Activated naive CD4-positive, alpha-beta T cell treated with anti-CD3 and anti-CD28 coated beads for 36 hours (primary cell): ENCODE measurements around the gene HARS2. TPM values are rescaled to one million over a fixed set of nuclear protein-coding genes. Genes with fewer than 3 reads are reported as not detected.
"Not testable (repeated sequence)": the region's sequence is repeated elsewhere in the genome, so short reads cannot be mapped to it uniquely, and the experiment has no call there.

ENCODE experiments used
- CTCF ChIA-PET: fragments of 350-600 bp; sonication (Branson Sonifier 250); formaldehyde crosslinking; loops from one replicate; lab custom pipeline; 2021; ENCODE audit warnings: antibody characterized with exemption; lab: Charles Lee
- DNase-seq: peaks from one replicate; pipeline ENCODE4 v3.0.0-alpha.2; 2020
- H3K27ac Mint-ChIP-seq: one replicate; pipeline ENCODE4 v1.8.0; 2021; ENCODE audit warnings: mild to moderate bottlenecking, mixed read lengths
- H3K27me3 Mint-ChIP-seq: one replicate; pipeline ENCODE4 v1.8.0; 2021; ENCODE audit warnings: low read depth, mixed read lengths
- H3K36me3 Mint-ChIP-seq: one replicate; pipeline ENCODE4 v1.8.0; 2021; ENCODE audit warnings: low read depth, mixed read lengths
- H3K4me1 Mint-ChIP-seq: one replicate; pipeline ENCODE4 v1.8.0; 2021; ENCODE audit warnings: low read depth, mixed read lengths
- H3K4me3 Mint-ChIP-seq: one replicate; pipeline ENCODE4 v1.8.0; 2021; ENCODE audit warnings: mild to moderate bottlenecking, moderate library complexity, mixed read lengths
- H3K9me3 Mint-ChIP-seq: one replicate; pipeline ENCODE4 v1.8.0; 2021; ENCODE audit warnings: mixed read lengths
- intact Hi-C: fragments of 100-400 bp; cut with micrococcal nuclease; formaldehyde crosslinking; loops from one replicate; pipeline ENCODE4 v1.15.1; 2023
- total RNA-seq, 2 experiments: library from RNA; stranded (reverse); gene quantifications; one replicate each; pipeline ENCODE4 v1.2.3, GENCODE V29; 2021

The HARS2 gene
- total RNA-seq, 2 experiments from 2014 or later: 27.4 to 29.3 TPM

GRCh38 chr5:140673187-140673976, 17.9 kb upstream of the HARS2 start, which contains the start of gene DND1:
TSS of gene DND1 (minus strand) at chr5:140673576. CDS start at chr5:140673542, 34 bp downstream.
- CTCF ChIA-PET: no interaction called here
- peaks cover 26% of the 10 kb centered on the region for H3K36me3 Mint-ChIP-seq
- peaks cover 4% of the 10 kb centered on the region for H3K4me1 Mint-ChIP-seq
- intact Hi-C loops: no loop called here
- H3K27ac Mint-ChIP-seq: no peak within 1 kb of the TSS
- no peak within 1 kb of the TSS for H3K4me3 Mint-ChIP-seq
- H3K27me3 Mint-ChIP-seq: no peaks in the 10 kb centered on the region
- DNase-seq: no peak
- no peaks in the 10 kb centered on the region for H3K9me3 Mint-ChIP-seq

- CTCF ChIA-PET: interaction anchor here (0.8 kb wide), 1 partner anchor 16 kb away, joined by 3 read pairs; no protein-coding TSS in a partner anchor
- Mint-ChIP-seq H3K36me3 (peaks cover 26% of the 10 kb centered on the region), H3K27ac (no peak overlapping the region), H3K4me1 (peaks cover 4% of the 10 kb centered on the region), H3K4me3 (no peak overlapping the region), H3K9me3 (no peaks in the 10 kb centered on the region), H3K27me3 (no peaks in the 10 kb centered on the region)
- DNase-seq: no peak
- intact Hi-C loops: no loop called here
Measured at GRCh38 chr5:140674211-140674610, 17.0 kb upstream of the HARS2 start.

DNA sequence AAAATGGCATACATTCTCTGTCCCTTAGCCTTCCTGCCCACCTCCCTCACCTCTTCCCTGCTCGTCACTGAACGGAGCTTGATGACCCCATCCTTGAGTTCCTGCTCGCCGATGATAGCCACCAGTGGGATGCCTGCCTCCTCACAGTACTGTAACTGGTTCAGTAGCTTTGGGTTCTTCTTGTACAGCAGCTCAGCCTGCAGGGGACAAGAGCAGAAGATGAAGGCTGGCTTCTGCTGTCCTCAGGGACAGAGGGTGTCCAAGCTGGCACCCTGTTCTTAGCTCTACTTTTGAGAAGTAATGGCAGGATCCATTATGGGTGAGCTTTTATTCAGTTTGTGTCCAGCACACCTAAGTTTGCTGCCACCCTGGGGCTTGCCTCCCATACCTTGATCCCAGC, 16.6 kb upstream of the HARS2 start:
- Mint-ChIP-seq H3K36me3 (peaks cover 28% of the 10 kb centered on the region), H3K4me1 (peaks cover 4% of the 10 kb centered on the region), H3K27me3 (no peaks in the 10 kb centered on the region), H3K27ac (no peak overlapping the region), H3K9me3 (no peaks in the 10 kb centered on the region), H3K4me3 (no peak overlapping the region)
- DNase-seq: no peak
- intact Hi-C loops: no loop called here
- CTCF ChIA-PET: interaction anchor here (0.6 to 0.8 kb wide), 2 partner anchors 16 to 100 kb away, joined by 3 read pairs; no protein-coding TSS in a partner anchor

DNA sequence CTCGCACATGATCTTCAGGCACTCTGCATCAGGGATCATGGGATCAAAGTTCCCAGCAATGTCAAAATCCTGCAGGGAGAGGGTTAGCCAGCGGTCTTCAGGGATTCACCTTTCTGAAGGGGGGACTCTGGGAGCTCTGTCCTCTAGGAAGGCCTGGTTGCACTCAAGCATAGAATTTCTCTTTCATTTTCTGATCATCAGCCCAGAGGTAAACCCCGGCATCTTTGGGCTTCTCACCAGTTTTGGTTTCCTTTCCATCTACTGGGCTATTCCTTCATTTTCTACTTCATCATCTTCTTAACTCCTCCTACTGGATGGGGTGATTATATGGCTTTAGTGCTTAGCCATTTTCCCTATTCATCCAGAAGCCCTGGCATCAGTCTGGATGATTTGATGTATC, 13.3 kb upstream of the HARS2 start:
- no peaks in the 10 kb centered on the region for H3K9me3 Mint-ChIP-seq
- H3K4me1 Mint-ChIP-seq: peaks cover 4% of the 10 kb centered on the region
- intact Hi-C loops: no loop called here
- no peak overlapping the region for H3K4me3 Mint-ChIP-seq
- CTCF ChIA-PET: interaction anchor here (0.6 kb wide), 1 partner anchor 104 kb away, joined by 3 read pairs; no protein-coding TSS in a partner anchor
- peaks cover 24% of the 10 kb centered on the region for H3K36me3 Mint-ChIP-seq
- no peaks in the 10 kb centered on the region for H3K27me3 Mint-ChIP-seq
- no peak overlapping the region for H3K27ac Mint-ChIP-seq
- no peak for DNase-seq

DNA sequence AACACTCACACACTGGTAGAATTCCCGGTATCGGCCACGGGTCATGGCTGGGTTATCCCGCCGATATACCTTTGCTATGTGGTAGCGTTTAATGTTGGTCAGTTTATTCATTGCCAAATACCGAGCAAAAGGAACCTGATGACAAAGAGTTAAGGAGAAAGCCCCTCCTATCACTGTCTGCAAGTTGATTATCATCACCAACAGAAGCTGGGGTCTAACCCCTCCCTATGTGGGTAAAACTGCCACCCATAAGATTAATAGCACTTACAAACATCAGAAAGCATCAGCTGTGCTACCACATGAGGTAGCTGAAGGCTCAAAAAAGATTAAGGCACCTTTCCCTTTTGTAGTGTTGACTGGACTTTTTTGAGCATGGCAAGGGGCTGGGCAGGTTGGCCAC, 12.3 kb upstream of the HARS2 start:
- Mint-ChIP-seq H3K36me3 (peaks cover 26% of the 10 kb centered on the region), H3K27ac (no peak overlapping the region), H3K4me3 (no peak overlapping the region), H3K4me1 (peaks cover 4% of the 10 kb centered on the region), H3K9me3 (no peaks in the 10 kb centered on the region), H3K27me3 (no peaks in the 10 kb centered on the region)
- intact Hi-C loops: no loop called here
- CTCF ChIA-PET: interaction anchor here (2.0 kb wide), 1 partner anchor 327 kb away, joined by 5 read pairs; no protein-coding TSS in a partner anchor
- no peak for DNase-seq

DNA sequence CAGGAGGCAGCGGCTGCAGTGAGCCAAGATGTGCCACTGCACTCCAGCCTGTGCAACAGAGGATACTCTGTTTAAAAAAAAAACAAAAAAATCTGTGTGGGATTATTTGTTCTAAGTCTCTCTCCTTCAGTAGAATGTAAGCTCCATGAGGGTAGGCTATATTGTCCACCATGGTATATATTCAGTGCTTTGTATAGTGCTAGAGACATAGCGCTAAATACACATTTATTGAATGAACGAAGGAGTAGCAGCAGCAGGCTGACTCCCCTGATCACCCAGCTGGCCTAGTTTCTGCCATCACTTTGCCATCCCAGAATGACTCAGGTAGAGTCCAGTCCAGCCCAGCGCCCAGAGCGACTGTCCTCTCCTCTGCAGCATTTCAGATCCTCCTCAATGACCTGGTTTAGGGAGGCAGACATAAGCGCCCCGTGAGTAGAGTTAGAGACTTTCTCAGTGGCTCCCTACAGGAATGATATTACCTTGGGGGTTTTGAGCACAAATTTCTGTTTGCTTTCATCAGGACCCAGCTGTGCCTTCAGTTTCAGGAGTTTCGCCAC, 801 bp upstream of the HARS2 start:
- CTCF ChIA-PET: interaction anchor here (0.7 to 1.8 kb wide), 6 partner anchors 16 to 317 kb away, joined by 3 to 6 read pairs (median 3); partner anchors contain the start of gene SRA1
- DNase-seq: no peak
- peaks cover 17% of the 10 kb centered on the region for H3K36me3 Mint-ChIP-seq
- H3K27ac Mint-ChIP-seq: peak overlapping the region; percentile 97
- no peaks in the 10 kb centered on the region for H3K9me3 Mint-ChIP-seq
- peak overlapping the region; percentile 100 for H3K4me3 Mint-ChIP-seq
- intact Hi-C loops: loop anchor here (2.0 kb wide), 2 partner anchors 52 to 134 kb away; partner anchors contain the start of genes SRA1 and TMCO6
- peaks cover 35% of the 10 kb centered on the region for H3K4me1 Mint-ChIP-seq
- no peaks in the 10 kb centered on the region for H3K27me3 Mint-ChIP-seq

DNA sequence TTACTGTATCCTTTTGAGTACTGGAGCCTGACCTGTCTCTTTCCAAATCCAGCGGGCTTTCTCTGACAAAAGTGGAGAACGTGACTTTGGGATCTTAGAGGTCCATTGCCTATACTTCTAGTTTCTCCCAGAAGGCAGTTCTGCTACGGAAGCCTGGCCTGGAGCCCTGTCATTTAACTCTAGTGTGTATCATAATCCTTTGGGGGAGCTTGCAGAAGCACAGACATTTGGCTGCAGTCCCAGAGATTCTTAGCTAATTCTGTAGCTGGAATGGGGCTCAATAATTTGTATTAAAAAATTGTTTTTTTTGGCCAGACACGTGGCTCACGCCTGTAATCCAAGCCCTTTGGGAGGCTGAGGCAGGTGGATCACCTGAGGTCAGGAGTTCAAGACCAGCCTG, 3.0 kb downstream of the HARS2 start:
- H3K27me3 Mint-ChIP-seq: no peaks in the 10 kb centered on the region
- CTCF ChIA-PET: no interaction called here
- no peak overlapping the region for H3K4me3 Mint-ChIP-seq
- no peak for DNase-seq
- peaks cover 33% of the 10 kb centered on the region for H3K36me3 Mint-ChIP-seq
- intact Hi-C loops: no loop called here
- peaks cover 26% of the 10 kb centered on the region for H3K4me1 Mint-ChIP-seq
- no peaks in the 10 kb centered on the region for H3K9me3 Mint-ChIP-seq
- peak overlapping the region; percentile 10 for H3K27ac Mint-ChIP-seq

- Mint-ChIP-seq H3K36me3 (peaks cover 46% of the 10 kb centered on the region), H3K4me1 (peaks cover 25% of the 10 kb centered on the region), H3K4me3 (no peak overlapping the region), H3K9me3 (no peaks in the 10 kb centered on the region), H3K27me3 (no peaks in the 10 kb centered on the region), H3K27ac (no peak overlapping the region)
- no peak for DNase-seq
- CTCF ChIA-PET: no interaction called here
- intact Hi-C loops: no loop called here
Measured at GRCh38 chr5:140696891-140697492, 5.7 kb downstream of the HARS2 start.

- DNase-seq: peak; percentile 97
- CTCF ChIA-PET: interaction anchor here (1.4 kb wide), 1 partner anchor 348 kb away, joined by 3 read pairs; no protein-coding TSS in a partner anchor
- peaks cover 59% of the 10 kb centered on the region for H3K36me3 Mint-ChIP-seq
- no peaks in the 10 kb centered on the region for H3K27me3 Mint-ChIP-seq
- H3K9me3 Mint-ChIP-seq: no peaks in the 10 kb centered on the region
- intact Hi-C loops: loop anchor here (1.0 to 10.0 kb wide), 9 partner anchors 9 to 937 kb away; partner anchors contain the start of genes ANKHD1, DIAPH1, HARS1 and HARS2
- peaks cover 24% of the 10 kb centered on the region for H3K4me1 Mint-ChIP-seq
- peak within 1 kb of the TSS; percentile 97 for H3K4me3 Mint-ChIP-seq
- peak within 1 kb of the TSS; percentile 87 for H3K27ac Mint-ChIP-seq
Measured at GRCh38 chr5:140700177-140701144, 9.2 kb downstream of the HARS2 start, which contains the start of gene ZMAT2. TSS of gene ZMAT2 (plus strand) at chr5:140700447. CDS start at chr5:140700461, 14 bp downstream.

- Mint-ChIP-seq H3K36me3 (peaks cover 27% of the 10 kb centered on the region), H3K27me3 (peaks cover 3% of the 10 kb centered on the region), H3K4me1 (peaks cover 15% of the 10 kb centered on the region), H3K27ac (no peak overlapping the region), H3K4me3 (no peak overlapping the region), H3K9me3 (no peaks in the 10 kb centered on the region)
- CTCF ChIA-PET: no interaction called here
- DNase-seq: no peak
- intact Hi-C loops: loop anchor here (10.0 kb wide), 1 partner anchor 907 kb away; the partner anchor contains the start of gene DIAPH1
Measured at GRCh38 chr5:140707812-140708211, 16.6 kb downstream of the HARS2 start.

- Mint-ChIP-seq H3K36me3 (peaks cover 22% of the 10 kb centered on the region), H3K4me1 (peaks cover 18% of the 10 kb centered on the region)
- intact Hi-C loops: loop anchor here (10.0 kb wide), 1 partner anchor 906 kb away; the partner anchor contains the start of gene DIAPH1
- H3K9me3 Mint-ChIP-seq, H3K27me3 Mint-ChIP-seq, H3K27ac Mint-ChIP-seq, CTCF ChIA-PET, H3K4me3 Mint-ChIP-seq, DNase-seq: not testable (repeated sequence)
Measured at GRCh38 chr5:140708787-140709186, 17.5 kb downstream of the HARS2 start.
